IMR-90 (cell line): ENCODE measurements around the gene AMPD3. TPM values are rescaled to one million over a fixed set of nuclear protein-coding genes. Genes with fewer than 3 reads are reported as not detected.

Experiments used
- ATAC-seq: fragments of 200-7000 bp; cut with Tn5 transposase; 2 replicates; pipeline ENCODE4 v1.9.1; 2020; ENCODE audit warnings: low read depth, mild to moderate bottlenecking, moderate library complexity
- BruUV-seq: library from RNA; stranded (reverse); fragments of 400-500 nt; replicated peaks from 2 replicates; lab custom pipeline; 2021; lab: Mats Ljungman, UMichigan
- CTCF ChIA-PET: fragments of 300-600 bp; formaldehyde crosslinking; extraction: SDS; loops from one replicate; lab custom pipeline; 2021; ENCODE audit warnings: antibody characterized with exemption; lab: Yijun Ruan, JAX
- POLR2A ChIA-PET: fragments of 300-600 bp; sonication (Branson Sonifier 250); formaldehyde crosslinking; loops from one replicate; lab custom pipeline; 2022; ENCODE audit warnings: antibody characterized with exemption; ENCODE audit not compliant: unreplicated experiment; lab: Charles Lee
- DNase-seq: peaks from one replicate; pipeline ENCODE4 v3.0.0; 2013
- H2AFZ ChIP-seq: replicated peaks from 2 replicates; pipeline ENCODE3; 2013; ENCODE audit warnings: low read length, mild to moderate bottlenecking; ENCODE audit not compliant: poor library complexity
- H2AK5ac ChIP-seq: 2 replicates; pipeline ENCODE4 v1.6.1; 2013; ENCODE audit warnings: low read depth, low read length, inconsistent platforms
- H2AK9ac ChIP-seq: replicated peaks from 2 replicates; pipeline ENCODE3; 2013; ENCODE audit warnings: mild to moderate bottlenecking, low read depth, low read length, moderate library complexity; ENCODE audit not compliant: poor library complexity
- H2BK120ac ChIP-seq: 2 replicates; pipeline ENCODE4 v1.6.1; 2013; ENCODE audit warnings: low read depth, low read length, inconsistent platforms
- H2BK15ac ChIP-seq: 3 replicates; pipeline ENCODE4 v1.6.1; 2013; ENCODE audit warnings: low read depth, low read length, inconsistent platforms
- H2BK20ac ChIP-seq: 2 replicates; pipeline ENCODE4 v1.6.1; 2013; ENCODE audit warnings: low read depth, mild to moderate bottlenecking, inconsistent platforms, low read length, moderate library complexity
- H2BK5ac ChIP-seq: 2 replicates; pipeline ENCODE4 v1.6.1; 2013; ENCODE audit warnings: mild to moderate bottlenecking, low read depth, low read length, inconsistent platforms; ENCODE audit not compliant: poor library complexity, severe bottlenecking
- H3K14ac ChIP-seq: replicated peaks from 2 replicates; pipeline ENCODE4 v1.6.1; 2013; ENCODE audit warnings: low read depth, low read length, inconsistent platforms
- H3K18ac ChIP-seq: 2 replicates; pipeline ENCODE4 v1.6.1; 2013; ENCODE audit warnings: low read depth, low read length, control low read depth
- H3K23ac ChIP-seq: 2 replicates; pipeline ENCODE4 v1.6.1; 2013; ENCODE audit warnings: low read depth, low read length, inconsistent platforms
- H3K27ac ChIP-seq: 2 replicates; pipeline ENCODE4 v1.5.1; 2013; ENCODE audit warnings: mild to moderate bottlenecking, control low read depth, low read length; ENCODE audit not compliant: insufficient read depth
- H3K27me3 ChIP-seq: 2 replicates; pipeline ENCODE4 v1.6.1; 2013; ENCODE audit warnings: low read length; ENCODE audit not compliant: control insufficient read depth, insufficient read depth
- H3K36me3 ChIP-seq: 2 replicates; pipeline ENCODE4 v1.6.1; 2013; ENCODE audit warnings: low read length, mixed read lengths; ENCODE audit not compliant: control insufficient read depth, insufficient read depth
- H3K4ac ChIP-seq: 2 replicates; pipeline ENCODE4 v1.6.1; 2013; ENCODE audit warnings: low read depth, low read length, inconsistent platforms
- H3K4me1 ChIP-seq: 2 replicates; pipeline ENCODE4 v1.6.1; 2013; ENCODE audit warnings: low read length, mixed read lengths; ENCODE audit not compliant: control insufficient read depth, insufficient read depth
- H3K4me2 ChIP-seq: 2 replicates; pipeline ENCODE4 v1.6.1; 2013; ENCODE audit warnings: low read depth, mild to moderate bottlenecking, control low read depth, low read length, moderate library complexity
- H3K4me3 ChIP-seq: 2 replicates; pipeline ENCODE4 v1.5.1; 2013; ENCODE audit warnings: low read depth, mild to moderate bottlenecking, control low read depth, low read length, moderate library complexity; ENCODE audit not compliant: insufficient read depth
- H3K56ac ChIP-seq: 2 replicates; pipeline ENCODE4 v1.6.1; 2013; ENCODE audit warnings: low read length, inconsistent platforms; ENCODE audit not compliant: insufficient read depth; ENCODE audit errors: extremely low read depth
- H3K79me1 ChIP-seq, 2 experiments: 2 replicates each; pipeline ENCODE4 v1.6.1; 2013; ENCODE audit warnings: low read length in 2 of 2, inconsistent platforms in 1 of 2, low read depth in 1 of 2
- H3K9ac ChIP-seq: 2 replicates; pipeline ENCODE4 v1.6.1; 2013; ENCODE audit warnings: low read depth, low read length, control low read depth
- H3K9me1 ChIP-seq: 2 replicates; pipeline ENCODE4 v1.6.1; 2013; ENCODE audit warnings: low read length, inconsistent platforms; ENCODE audit not compliant: insufficient read depth
- H3K9me3 ChIP-seq: 2 replicates; pipeline ENCODE4 v1.6.1; 2013; ENCODE audit warnings: low read length; ENCODE audit not compliant: control insufficient read depth, insufficient read depth
- H4K20me1 ChIP-seq: 2 replicates; pipeline ENCODE4 v1.6.1; 2013; ENCODE audit warnings: low read length, inconsistent platforms; ENCODE audit not compliant: insufficient read depth
- H4K5ac ChIP-seq: 2 replicates; pipeline ENCODE4 v1.6.1; 2013; ENCODE audit warnings: mild to moderate bottlenecking, low read depth, low read length, control low read depth
- H4K8ac ChIP-seq, 2 experiments: 2 replicates each; pipeline ENCODE4 v1.6.1; 2013; ENCODE audit warnings: low read depth in 2 of 2, low read length in 2 of 2, control low read depth in 1 of 2, inconsistent platforms in 1 of 2
- H4K91ac ChIP-seq: 2 replicates; pipeline ENCODE4 v1.6.1; 2013; ENCODE audit warnings: low read depth, low read length, inconsistent platforms; ENCODE audit not compliant: insufficient read depth
- CHD1 ChIP-seq: IDR thresholded peaks from 2 replicates; pipeline ENCODE4 v1.6.1; 2012; ENCODE audit warnings: low read depth, low read length, improper control_type of control experiment
- ELK1 ChIP-seq: fragments of 150-350 bp; IDR thresholded peaks from 2 replicates; pipeline ENCODE4 v1.6.1; 2016; ENCODE audit warnings: low read depth, mild to moderate bottlenecking, low read length, moderate library complexity, borderline replicate concordance
- NFE2L2 ChIP-seq: fragments of 150-350 bp; IDR thresholded peaks from 2 replicates; pipeline ENCODE4 v1.6.1; 2016; ENCODE audit warnings: low read depth, mild to moderate bottlenecking, low read length
- POLR2A ChIP-seq: IDR thresholded peaks from 2 replicates; pipeline ENCODE4 v1.6.1; 2012; ENCODE audit warnings: mild to moderate bottlenecking, low read depth, low read length
- RCOR1 ChIP-seq: IDR thresholded peaks from 2 replicates; pipeline ENCODE4 v1.6.1; 2012; ENCODE audit warnings: mild to moderate bottlenecking, low read length, improper control_type of control experiment; ENCODE audit not compliant: insufficient replicate concordance
- RFX5 ChIP-seq: IDR thresholded peaks from 2 replicates; pipeline ENCODE4 v1.8.0; 2012; ENCODE audit warnings: low read depth, mild to moderate bottlenecking, low read length, moderate library complexity
- WGBS, 2 experiments: methylation state at CpG; one replicate each; pipeline versions ENCODE4 v1.1.5 to v1.1.7; 2013; ENCODE audit warnings: missing lambda C conversion rate in 2 of 2; ENCODE audit not compliant: insufficient read length in 1 of 2; ENCODE audit errors: extremely low coverage in 2 of 2; 5-methylcytosine and 5-hydroxymethylcytosine counted together
- dilution Hi-C: fragments of 300-500 bp; cut with HindIII; formaldehyde crosslinking; loops from one replicate; pipeline ENCODE4 v1.14.3; 2018; ENCODE audit warnings: low sequenced_read_pairs; ENCODE audit not compliant: unreplicated experiment
- in situ Hi-C: fragments of 300-500 bp; cut with MboI; formaldehyde crosslinking; loops from 3 replicates; pipeline ENCODE4 v1.14.3; 2019; ENCODE audit warnings: low sequenced_read_pairs, inconsistent platforms, mixed read lengths
- intact Hi-C: fragments of 100-400 bp; cut with micrococcal nuclease; formaldehyde crosslinking; loops from 2 replicates; pipeline ENCODE4 v1.10.0; 2022
- polyA plus RNA-seq, 3 experiments: library from polyadenylated mRNA; depleted of rRNA; stranded (reverse); fragments of >200 nt; gene quantifications; 2 replicates each; pipeline ENCODE4 v1.2.3, GENCODE V29; 2012; ENCODE audit warnings: low replicate concordance in 1 of 3
- total RNA-seq: library from RNA; depleted of rRNA; stranded (reverse); fragments of >200 nt; gene quantifications from 2 replicates; pipeline ENCODE4 v1.2.3, GENCODE V29; 2012

AMPD3 gene
- total and polyA plus RNA-seq, 2 of the 4 experiments (the other 2 are of a cell fraction): 8.6 to 12.1 TPM

GRCh38 chr11:10538924-10539323 is 83.9 kb downstream of the AMPD3 start:
- DNase-seq (no peak), ATAC-seq (no peak)
- no peak overlapping the region for H2AK5ac ChIP-seq
- no peaks in the 10 kb centered on the region; the same call in 1 of the 2 replicates for H4K20me1 ChIP-seq
- H3K56ac ChIP-seq: no peak overlapping the region
- intact Hi-C loops (no loop called here), in situ Hi-C loops (no loop called here), dilution Hi-C loops (no loop called here)
- WGBS, 2 experiments: no CpG with 5 or more reads among the region's 1 CpG
- ChIA-PET POLR2A (no interaction called here), CTCF (interaction anchor here (0.6 kb wide), 1 partner anchor 305 kb away, joined by 3 read pairs; no protein-coding TSS in a partner anchor)
- H3K36me3 ChIP-seq: no peaks in the 10 kb centered on the region
- no TSS peak for BruUV-seq
- no peak overlapping the region for H3K9ac ChIP-seq
- H2AFZ ChIP-seq: no peak overlapping the region
- H3K9me3 ChIP-seq: no peaks in the 10 kb centered on the region
- no peak overlapping the region for H4K5ac ChIP-seq
- peaks cover 7% of the 10 kb centered on the region for H3K9me1 ChIP-seq
- H4K8ac ChIP-seq: no peak overlapping the region
- H3K27me3 ChIP-seq: no peaks in the 10 kb centered on the region
- TF ChIP-seq RFX5: no peak
- no peak for TF ChIP-seq ELK1
- no peak for TF ChIP-seq POLR2A
- TF ChIP-seq NFE2L2: no peak
- no peak for TF ChIP-seq CHD1
- no peak for TF ChIP-seq RCOR1
- H3K4me3 ChIP-seq: no peak overlapping the region
- no peak overlapping the region for H3K18ac ChIP-seq
- no peak overlapping the region for H2AK9ac ChIP-seq
- H3K4me1 ChIP-seq: peaks cover 2% of the 10 kb centered on the region
- H3K79me1 ChIP-seq: peaks cover 23 to 43% of the 10 kb centered on the region in 2 experiments
- H3K4me2 ChIP-seq: no peak overlapping the region; the same call in 1 of the 2 replicates
- no peak overlapping the region for H4K91ac ChIP-seq
- no peak overlapping the region for H3K23ac ChIP-seq
- H2BK15ac ChIP-seq: no peak overlapping the region
- H2BK5ac ChIP-seq: no peak overlapping the region
- no peak overlapping the region for H2BK120ac ChIP-seq
- no peak overlapping the region for H2BK20ac ChIP-seq
- no peak overlapping the region for H3K14ac ChIP-seq
- no peak overlapping the region for H3K4ac ChIP-seq
- H3K27ac ChIP-seq: no peak overlapping the region
